Sigmoid colon (tissue), 3 donors: ENCODE results near the gene VSIG8.

Source experiments
- POLR2A ChIP-seq, 2 donors: fragments of 450-650 bp; IDR thresholded peaks; one replicate each; pipeline ENCODE4 v1.6.1; 2016; ENCODE audit warnings: antibody characterized with exemption in 2 of 2, mild to moderate bottlenecking in 2 of 2, moderate library complexity in 2 of 2
- TF ChIP-seq, protein P1 (sequence below), 4 experiments: fragments of 450-650 bp in 3 of 4; fragments of 200-600 bp in 1 of 4; IDR thresholded peaks; one replicate each; pipeline ENCODE4 v1.5.1; 2016 to 2019; ENCODE audit warnings: antibody characterized with exemption in 4 of 4, mild to moderate bottlenecking in 3 of 4, moderate library complexity in 2 of 4

DNA sequence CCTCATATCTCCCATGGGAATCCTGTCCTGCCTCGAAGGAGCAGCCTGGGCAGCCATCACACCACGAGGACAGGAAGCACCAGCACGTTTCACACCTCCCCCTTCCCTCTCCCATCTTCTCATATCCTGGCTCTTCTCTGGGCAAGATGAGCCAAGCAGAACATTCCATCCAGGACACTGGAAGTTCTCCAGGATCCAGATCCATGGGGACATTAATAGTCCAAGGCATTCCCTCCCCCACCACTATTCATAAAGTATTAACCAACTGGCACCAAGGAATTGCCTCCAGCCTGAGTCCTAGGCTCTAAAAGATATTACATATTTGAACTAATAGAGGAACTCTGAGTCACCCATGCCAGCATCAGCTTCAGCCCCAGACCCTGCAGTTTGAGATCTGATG, 27.1 kb downstream of the VSIG8 start:
- TF ChIP-seq, protein P1, sequence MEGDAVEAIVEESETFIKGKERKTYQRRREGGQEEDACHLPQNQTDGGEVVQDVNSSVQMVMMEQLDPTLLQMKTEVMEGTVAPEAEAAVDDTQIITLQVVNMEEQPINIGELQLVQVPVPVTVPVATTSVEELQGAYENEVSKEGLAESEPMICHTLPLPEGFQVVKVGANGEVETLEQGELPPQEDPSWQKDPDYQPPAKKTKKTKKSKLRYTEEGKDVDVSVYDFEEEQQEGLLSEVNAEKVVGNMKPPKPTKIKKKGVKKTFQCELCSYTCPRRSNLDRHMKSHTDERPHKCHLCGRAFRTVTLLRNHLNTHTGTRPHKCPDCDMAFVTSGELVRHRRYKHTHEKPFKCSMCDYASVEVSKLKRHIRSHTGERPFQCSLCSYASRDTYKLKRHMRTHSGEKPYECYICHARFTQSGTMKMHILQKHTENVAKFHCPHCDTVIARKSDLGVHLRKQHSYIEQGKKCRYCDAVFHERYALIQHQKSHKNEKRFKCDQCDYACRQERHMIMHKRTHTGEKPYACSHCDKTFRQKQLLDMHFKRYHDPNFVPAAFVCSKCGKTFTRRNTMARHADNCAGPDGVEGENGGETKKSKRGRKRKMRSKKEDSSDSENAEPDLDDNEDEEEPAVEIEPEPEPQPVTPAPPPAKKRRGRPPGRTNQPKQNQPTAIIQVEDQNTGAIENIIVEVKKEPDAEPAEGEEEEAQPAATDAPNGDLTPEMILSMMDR (IDR thresholded peaks at IDR 0.05): no peak
- TF ChIP-seq POLR2A (IDR thresholded peaks at IDR 0.05): no peak
